ENCODE data around the gene BCAT1.

BCAT1 gene

DNA sequence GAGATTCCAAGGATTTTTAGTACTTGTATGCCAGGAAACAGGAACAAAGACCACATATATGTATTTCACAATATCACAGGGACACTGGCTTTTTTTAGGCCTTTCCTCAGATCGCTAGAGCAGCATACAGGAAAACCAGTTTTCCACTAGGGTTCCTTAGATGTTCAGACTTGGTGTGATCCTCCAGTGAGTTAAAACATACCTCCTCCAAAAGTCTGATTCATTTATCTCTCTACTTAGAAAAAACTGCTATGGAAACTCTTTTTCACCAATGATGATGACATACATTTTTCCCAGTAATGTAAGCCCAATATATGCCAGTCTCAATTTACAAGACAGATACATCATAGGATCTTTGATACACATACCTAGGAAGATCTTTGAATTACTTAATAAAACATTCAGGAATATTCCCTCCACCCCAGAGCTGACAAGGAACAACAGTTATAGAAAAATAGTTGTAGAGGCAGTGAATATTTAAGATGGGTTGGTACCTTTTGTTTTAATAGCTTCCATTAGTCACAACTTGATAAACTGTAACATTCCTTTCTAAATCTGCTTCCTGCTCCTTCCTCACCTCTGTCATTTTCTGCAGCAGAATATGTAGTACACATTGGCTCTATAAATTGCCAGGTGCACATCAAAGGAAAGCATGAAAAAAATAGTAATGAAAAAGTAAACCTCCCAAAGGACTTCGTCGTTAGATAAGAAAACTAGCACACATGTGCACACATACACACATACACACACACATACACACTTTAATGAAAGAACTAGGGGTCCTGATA lies 27.5 kb downstream of the BCAT1 start:
- no peak for TF ChIP-seq CTCF (conservative IDR thresholded peaks at IDR 0.05)
- no peak overlapping the region for H3K27ac ChIP-seq

DNA sequence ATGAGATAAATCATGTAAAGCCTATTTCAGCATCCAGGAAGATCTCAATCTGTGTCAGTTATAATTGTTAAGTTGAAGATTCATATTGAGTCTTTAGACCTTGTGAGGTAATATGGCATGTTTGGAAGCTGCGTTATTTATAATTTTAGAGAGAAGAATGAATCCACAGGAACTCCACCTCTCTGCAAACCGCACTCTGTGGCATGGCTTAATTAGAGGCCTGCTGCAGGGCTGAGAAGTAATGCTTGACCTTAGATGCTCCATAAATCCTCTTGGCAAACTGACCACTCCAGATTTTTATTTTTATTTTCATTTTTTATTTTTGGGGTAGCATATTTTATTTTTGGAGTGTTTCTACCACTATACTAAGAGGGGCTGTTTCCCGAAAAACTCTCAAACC lies 28.8 kb downstream of the BCAT1 start:
- TF ChIP-seq ZFX (IDR thresholded peaks at IDR 0.05) (no peak), CTCF (conservative IDR thresholded peaks at IDR 0.05) (no peak)
- H3K27ac ChIP-seq, result no peak overlapping the region

DNA sequence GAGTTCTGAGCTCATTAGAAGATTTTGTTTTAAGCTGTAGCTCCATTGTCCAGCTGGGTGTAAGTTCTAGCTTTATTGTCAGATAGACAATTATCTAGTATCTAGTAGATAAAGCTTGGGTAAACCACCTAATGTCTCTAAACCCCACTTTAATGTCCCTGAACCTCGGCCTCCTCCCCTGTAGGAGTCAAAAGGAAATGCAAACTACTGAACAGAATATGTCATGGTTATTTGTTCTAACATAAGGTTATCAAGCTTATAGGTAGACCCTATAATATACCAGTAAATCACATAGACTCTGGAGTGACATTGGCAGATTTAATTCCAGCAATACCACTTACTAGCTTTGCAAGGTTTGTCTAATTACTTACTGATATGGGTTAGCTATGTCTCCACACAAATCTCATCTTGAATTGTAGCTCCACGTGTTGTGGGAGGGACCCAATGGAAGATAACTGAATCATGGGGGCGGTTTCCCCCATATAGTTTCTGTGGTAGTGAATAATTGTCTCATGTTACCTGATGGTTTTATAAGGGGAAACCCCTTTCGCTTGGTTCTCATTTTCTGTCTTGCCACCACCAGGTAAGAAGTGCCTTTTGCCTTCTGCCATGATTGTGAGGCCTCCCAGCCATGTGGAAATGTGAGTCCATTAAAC lies 29.4 kb downstream of the BCAT1 start:
- TF ChIP-seq ZFX (IDR thresholded peaks at IDR 0.05) (no peak), CTCF (conservative IDR thresholded peaks at IDR 0.05) (no peak)
- no peak overlapping the region for H3K27ac ChIP-seq

- TF ChIP-seq CTCF (conservative IDR thresholded peaks at IDR 0.05) (no peak), ZFX (IDR thresholded peaks at IDR 0.05) (no peak)
- no peak overlapping the region for H3K27ac ChIP-seq
These were observed 30.3 kb downstream of the BCAT1 start for GRCh38 chr12:24918596-24918995.

- H3K27ac ChIP-seq, result no peak overlapping the region
- no peak for TF ChIP-seq CTCF (conservative IDR thresholded peaks at IDR 0.05)
- TF ChIP-seq ZFX (IDR thresholded peaks at IDR 0.05), result no peak
These were observed 33.4 kb downstream of the BCAT1 start for GRCh38 chr12:24915501-24915900.

GRCh38 chr12:24913953-24914352 lies 34.9 kb downstream of the BCAT1 start:
- no peak overlapping the region for H3K27ac ChIP-seq
- no peak for TF ChIP-seq ZFX (IDR thresholded peaks at IDR 0.05)
- TF ChIP-seq CTCF (conservative IDR thresholded peaks at IDR 0.05), result no peak

DNA sequence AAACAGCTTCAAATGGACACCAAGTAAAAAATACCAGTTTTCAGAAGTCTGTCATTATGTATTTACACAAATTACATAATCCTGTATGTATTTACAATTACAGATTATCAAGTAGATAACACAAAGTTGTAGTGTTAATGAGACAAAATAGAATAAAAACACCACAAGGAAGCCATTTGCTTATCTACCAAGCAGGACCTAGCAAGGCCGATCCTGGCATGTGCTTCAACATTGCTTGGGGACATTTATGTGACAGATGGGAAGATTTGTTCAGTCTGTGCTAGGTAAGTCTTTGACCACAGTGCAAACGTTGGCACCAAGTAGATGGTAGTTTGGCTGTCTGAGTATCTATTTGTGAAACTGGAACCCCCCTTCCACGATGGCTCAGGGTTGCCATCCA lies 35.8 kb downstream of the BCAT1 start:
- TF ChIP-seq CTCF (conservative IDR thresholded peaks at IDR 0.05), result no peak
- TF ChIP-seq ZFX (IDR thresholded peaks at IDR 0.05), result no peak
- H3K27ac ChIP-seq, result no peak overlapping the region
